ENCODE data around the gene COG5.

DNA sequence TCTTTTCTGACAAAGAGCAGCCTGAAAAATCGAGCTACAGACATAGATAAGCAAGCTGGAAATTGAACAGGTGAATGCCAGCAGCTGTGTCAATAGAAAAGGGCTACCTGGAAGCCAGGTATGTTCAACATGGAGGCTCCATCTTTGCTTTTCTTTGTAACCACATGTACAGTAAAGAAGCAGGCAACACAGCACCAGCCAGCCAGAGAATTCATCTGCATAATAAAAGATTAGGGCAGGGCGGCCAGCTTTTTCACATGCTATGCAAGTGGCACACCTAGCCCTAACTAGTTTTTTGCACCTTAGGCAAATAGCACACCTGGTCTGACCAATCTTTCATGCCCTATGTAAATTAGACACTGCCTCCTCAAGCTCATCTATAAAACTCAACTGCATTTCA lies 25.7 kb downstream of the COG5 start:
- TF ChIP-seq POLR2A (IDR thresholded peaks at IDR 0.05), result no peak
- TF ChIP-seq, protein P1, sequence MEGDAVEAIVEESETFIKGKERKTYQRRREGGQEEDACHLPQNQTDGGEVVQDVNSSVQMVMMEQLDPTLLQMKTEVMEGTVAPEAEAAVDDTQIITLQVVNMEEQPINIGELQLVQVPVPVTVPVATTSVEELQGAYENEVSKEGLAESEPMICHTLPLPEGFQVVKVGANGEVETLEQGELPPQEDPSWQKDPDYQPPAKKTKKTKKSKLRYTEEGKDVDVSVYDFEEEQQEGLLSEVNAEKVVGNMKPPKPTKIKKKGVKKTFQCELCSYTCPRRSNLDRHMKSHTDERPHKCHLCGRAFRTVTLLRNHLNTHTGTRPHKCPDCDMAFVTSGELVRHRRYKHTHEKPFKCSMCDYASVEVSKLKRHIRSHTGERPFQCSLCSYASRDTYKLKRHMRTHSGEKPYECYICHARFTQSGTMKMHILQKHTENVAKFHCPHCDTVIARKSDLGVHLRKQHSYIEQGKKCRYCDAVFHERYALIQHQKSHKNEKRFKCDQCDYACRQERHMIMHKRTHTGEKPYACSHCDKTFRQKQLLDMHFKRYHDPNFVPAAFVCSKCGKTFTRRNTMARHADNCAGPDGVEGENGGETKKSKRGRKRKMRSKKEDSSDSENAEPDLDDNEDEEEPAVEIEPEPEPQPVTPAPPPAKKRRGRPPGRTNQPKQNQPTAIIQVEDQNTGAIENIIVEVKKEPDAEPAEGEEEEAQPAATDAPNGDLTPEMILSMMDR (IDR thresholded peaks at IDR 0.05), result no peak

Measured in right lobe of liver (tissue), 4 donors.